Amniotic stem cell (primary cell): ENCODE measurements around the gene C2CD4C.
"Not testable (repeated sequence)": the region's sequence is repeated elsewhere in the genome, so short reads cannot be mapped to it uniquely, and the experiment has no call there.

Experiments used
- DNase-seq: peaks from one replicate; lab custom pipeline; 2025; lab: John Stamatoyannopoulos, UW

The C2CD4C gene

GRCh38 chr19:438416-438958 lies 29.5 kb upstream of the C2CD4C start:
- no peak for DNase-seq

DNA sequence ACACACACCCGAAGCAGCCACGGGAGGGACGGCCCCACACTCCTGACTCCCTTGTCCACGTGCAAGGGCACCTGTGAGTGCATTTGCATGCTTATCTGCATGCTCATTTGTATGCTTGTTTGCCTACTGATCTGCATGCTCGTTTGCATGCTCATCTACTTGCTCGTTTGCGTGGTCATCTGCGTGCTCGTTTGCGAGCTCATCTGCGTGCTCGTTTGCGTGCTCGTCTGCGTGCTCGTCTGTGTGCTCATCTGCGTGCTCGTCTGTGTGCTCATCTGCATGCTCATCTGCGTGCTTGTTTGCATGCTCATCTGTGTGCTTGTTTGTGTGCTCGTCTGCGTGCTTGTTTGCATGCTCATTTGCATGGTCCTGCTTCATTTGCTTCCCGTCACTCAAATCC lies 28.1 kb upstream of the C2CD4C start:
- no peak for DNase-seq

GRCh38 chr19:436413-436950 lies 27.5 kb upstream of the C2CD4C start:
- DNase-seq = no peak

GRCh38 chr19:435707-436412 lies 26.9 kb upstream of the C2CD4C start:
- no peak for DNase-seq

DNA sequence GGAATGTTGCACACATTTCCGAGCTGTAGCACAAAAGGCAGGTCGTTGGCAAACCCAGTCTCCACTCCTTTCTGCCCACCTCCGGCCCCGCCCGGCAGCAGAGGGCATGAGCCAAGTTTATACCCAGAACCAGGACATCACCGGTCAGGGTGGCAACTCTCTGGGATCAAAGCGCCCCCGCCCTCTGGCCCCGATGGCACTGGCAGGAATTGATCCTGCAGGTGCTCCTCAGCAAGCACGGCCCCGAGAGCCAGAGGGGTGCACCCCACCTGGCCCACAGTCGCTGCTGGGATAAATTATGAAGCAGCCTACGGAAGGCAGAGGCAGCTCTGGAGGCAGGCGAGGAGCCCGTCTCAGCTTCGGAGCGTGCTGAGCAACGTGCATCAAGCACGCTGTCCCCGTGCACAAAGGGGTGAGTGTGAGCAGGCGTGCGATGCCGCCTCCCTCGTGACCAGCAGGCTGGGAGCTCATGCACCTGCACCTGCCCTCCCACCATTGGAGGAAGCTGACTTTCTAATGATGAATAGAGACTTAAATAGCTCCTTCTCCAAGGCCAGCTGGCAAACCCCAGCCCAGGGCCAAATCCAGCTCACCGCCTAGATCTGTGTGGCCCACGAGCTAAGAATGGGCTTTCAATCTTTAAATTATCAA lies 26.2 kb upstream of the C2CD4C start:
- DNase-seq = no peak

GRCh38 chr19:434152-434960 lies 25.4 kb upstream of the C2CD4C start:
- no peak for DNase-seq

DNA sequence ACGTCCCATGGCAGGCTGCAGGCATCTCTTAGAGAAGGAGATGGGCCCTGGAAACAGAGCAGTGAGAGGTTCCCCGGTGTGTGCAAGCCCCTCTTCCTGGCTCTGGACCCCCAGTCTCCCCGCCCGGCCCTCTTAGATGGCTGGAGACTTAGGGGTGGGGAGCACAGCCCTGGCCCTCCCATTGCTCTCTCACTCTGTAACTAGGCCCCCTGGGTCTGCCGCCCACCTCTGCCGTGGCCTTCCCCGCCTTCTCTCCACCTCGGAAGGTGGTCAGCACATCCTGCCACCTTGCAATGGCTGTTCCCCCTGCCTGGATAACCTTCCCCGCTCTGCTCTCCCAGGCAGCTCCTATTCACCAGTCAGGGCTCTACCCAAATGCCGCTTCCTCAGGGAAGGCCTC lies 21.8 kb upstream of the C2CD4C start:
- DNase-seq = no peak

- DNase-seq = no peak
Measured at GRCh38 chr19:428149-428548, 19.2 kb upstream of the C2CD4C start.

GRCh38 chr19:427675-428074 lies 18.7 kb upstream of the C2CD4C start:
- DNase-seq = not testable (repeated sequence)

- DNase-seq = no peak
Measured at GRCh38 chr19:426725-427445, 17.9 kb upstream of the C2CD4C start.

DNA sequence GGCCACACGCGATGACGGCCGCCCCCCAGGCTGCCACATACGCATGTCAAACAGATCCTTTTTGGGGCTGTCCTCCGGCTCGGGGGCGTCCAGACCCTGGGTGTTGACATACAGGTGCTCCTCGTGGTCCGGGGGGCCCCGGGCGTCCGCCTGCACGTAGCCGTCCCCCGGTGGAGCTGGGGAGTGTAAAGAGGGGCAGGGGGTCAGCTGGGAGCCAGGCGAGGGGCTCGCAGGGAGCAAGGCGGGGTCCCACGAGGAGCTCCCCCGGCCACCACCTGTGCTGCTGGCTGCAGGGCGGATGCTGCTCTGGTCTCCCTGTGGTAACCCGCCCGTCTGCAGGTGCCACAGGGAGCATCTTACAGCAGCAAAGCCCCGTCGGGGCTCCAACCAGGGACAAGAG lies 16.1 kb upstream of the C2CD4C start:
- no peak for DNase-seq

DNA sequence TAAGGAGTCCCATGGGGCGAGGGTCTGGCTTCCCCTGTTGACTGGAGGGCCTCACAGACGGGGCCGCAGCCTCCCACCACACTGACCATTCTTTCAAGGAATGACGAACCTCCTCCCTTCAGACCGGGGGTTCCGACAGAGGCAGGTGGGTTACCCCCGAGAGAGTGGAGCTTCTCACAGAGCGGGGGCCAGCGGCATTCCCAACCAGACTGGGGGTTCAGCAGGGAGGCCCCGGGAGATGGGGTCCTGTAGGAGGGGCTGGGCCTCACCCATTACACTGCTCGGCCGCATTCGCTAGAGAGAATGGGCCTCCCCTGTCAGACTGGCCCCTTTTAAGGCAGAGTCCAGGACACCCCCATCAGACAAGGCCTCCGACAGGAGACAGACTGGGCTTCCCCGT lies 15.6 kb upstream of the C2CD4C start:
- no peak for DNase-seq

DNA sequence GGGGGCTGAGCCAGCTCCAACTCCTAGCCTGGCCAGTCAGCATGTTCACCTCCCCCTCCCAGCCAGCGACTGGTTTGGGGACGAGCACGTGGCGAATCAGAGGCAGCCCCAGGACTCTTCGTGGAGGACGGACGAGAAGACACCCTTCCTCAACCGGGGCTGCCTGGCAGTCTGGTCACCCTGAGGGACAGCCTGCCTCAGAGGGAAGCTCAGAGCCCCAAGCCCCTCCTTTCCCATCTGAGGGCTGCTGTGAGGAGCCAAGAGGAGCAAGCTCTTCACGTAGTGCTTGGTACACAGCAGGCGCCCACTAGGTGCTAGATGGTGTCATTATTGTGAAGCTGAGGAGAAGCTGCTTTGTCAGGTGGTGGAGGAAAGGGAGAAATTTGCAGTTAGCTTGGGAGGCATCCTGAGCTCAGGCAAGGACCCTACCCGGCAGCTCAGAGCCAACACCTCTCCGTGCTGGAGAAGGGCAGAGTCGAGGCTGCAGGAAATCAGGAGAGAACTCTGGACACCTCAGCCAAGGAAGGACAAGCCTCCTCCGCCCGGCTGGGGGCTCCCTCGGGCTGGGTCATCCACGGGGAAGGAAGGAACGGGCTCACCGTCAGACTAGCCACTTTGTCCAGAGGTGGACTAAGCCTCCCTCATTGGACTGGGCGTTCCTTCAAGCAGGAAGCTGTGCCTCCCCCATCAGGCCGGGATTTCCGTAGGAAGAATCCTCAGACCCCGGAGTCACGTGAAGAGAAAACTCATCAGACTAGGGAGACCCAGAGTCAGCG lies 14.9 kb upstream of the C2CD4C start:
- no peak for DNase-seq

DNA sequence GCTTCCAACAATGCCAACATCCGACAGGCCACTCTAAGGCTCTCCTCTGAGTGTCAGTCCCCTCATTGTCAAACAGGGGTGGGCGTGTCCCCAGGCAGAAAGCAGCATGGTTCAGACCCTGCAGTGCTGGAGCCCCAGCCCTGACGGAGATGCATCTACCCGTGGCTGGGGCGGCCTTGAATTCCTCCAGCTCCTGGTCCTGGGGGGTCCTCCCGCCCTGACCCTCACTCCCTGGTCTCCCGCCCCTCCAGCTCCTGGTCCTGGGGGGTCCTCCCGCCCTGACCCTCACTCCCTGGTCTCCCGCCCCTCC lies 13.9 kb upstream of the C2CD4C start:
- DNase-seq = not testable (repeated sequence)

DNA sequence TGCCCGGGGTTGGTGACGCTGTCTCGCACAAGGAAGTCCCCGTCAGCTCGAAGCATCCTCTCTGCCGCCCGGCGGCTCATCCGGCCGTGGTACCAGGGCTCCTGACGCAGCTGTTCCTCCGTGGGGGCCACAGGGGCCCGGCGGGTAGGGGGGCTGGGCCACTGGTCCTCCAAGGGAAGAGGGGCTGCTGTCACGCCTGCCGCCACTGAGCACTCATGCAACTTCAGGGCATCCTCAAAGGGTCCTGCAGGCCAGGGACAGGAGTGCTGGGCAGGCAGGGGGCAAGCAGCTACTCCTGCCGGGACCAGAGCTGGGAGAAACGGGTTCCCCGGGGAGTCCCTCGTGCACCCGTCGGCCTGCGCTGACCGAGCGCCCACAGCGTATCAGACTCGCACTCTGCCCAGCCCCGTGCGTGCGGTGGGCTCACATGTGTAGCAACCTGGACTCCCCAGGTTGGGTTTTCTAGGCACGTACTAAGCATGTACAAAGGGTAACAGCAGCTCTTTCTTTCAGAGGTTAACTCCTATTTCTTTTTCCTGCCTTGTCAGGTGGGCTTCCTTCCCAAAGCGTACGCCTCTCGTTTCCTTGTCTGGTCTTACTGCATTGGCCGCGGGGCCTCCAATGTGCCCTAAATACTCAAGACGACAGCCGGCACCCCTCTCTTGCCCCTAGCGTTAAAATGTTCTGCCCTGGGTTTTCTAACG lies 13.4 kb upstream of the C2CD4C start:
- no peak for DNase-seq

DNA sequence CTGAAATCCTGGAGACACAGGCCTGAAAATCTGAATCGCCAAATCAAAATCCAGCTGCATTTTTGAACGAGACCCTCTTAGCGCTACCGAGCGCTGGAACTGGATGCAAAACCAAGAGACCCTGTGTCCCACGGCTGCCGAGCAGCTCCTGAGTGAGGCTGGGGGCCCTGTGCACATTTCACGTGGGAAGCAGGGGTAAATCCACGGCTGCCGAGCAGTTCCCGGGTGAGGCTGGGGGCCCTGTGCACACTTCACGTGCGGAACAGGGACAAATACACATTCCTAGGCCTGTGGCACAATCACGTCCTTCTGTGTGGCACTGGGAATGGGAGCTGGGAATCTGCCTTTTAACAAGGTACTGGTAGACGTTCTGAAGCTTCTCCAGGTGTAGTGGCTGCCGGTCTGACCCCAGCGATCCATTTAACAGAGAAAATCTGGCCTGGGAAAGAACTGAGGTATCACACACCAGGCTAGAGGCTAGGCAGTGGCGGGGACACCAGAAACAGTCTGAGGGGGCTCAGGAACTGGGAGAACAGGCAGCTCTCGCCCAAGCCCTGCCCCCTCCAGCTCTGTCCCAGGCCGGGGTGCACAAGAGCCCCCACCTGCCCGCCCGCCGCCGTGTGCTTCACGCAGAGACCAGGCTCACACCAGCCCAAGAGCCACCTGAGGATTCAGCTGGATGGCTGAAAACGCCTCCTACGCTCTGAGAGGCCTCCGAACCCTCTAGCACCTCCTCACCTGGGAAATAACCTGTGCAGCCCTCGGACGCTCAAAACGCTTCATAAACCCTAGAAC lies 11.0 kb upstream of the C2CD4C start:
- no peak for DNase-seq

GRCh38 chr19:418761-419671 lies 10.1 kb upstream of the C2CD4C start:
- DNase-seq = no peak

DNA sequence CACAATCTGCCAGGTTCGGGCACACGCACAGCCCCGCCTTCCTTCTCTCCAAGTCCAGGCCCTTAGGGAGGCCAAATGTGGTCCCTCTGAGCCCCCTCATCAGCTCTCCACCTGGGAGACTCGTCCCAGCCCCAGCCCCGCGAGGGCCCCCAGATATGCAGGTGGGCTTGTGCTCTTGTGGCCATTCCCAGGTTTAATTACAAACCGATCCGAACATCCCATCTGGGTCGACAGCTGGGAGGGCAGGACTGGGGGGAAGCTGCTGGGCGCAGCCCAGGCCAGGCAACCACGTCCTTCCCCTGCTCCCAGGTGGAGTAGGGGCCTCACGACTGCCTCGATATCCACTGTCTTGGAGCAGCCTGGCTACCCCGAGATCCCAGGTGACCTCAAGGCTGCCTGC lies 7.5 kb upstream of the C2CD4C start:
- no peak for DNase-seq

- DNase-seq = no peak
Measured at GRCh38 chr19:415292-415691, 6.3 kb upstream of the C2CD4C start.
